GM18870 (cell line): ENCODE data around the gene GGT5.

Experiments
- ATAC-seq: cut with Tn5 transposase; IDR thresholded peaks from one replicate; pipeline ENCODE4 v1.9.1; 2021; ENCODE audit warnings: moderate library complexity; ENCODE audit not compliant: unreplicated experiment

GGT5 gene

GRCh38 chr22:24170188-24170587, 74.7 kb downstream of the GGT5 start:
- ATAC-seq = no peak
